HepG2 (cell line): ENCODE results near the gene RNU5B-1. TPM values are rescaled to one million over a fixed set of nuclear protein-coding genes. Genes with fewer than 3 reads are reported as not detected.

ENCODE experiments used
- ATAC-seq: fragments of 200-7000 bp; cut with Tn5 transposase; 3 replicates; pipeline ENCODE4 v1.9.1; 2020; ENCODE audit warnings: mild to moderate bottlenecking, moderate library complexity
- BruUV-seq: library from RNA; stranded (reverse); fragments of 400-500 nt; replicated peaks from 2 replicates; lab custom pipeline; 2021; lab: Mats Ljungman, UMichigan
- CTCF ChIA-PET: fragments of 300-600 bp; formaldehyde crosslinking; extraction: SDS; loops from one replicate; lab custom pipeline; 2021; ENCODE audit warnings: low total read pairs, inconsistent platforms, low intra/inter-chr PET ratio; lab: Yijun Ruan, JAX
- POLR2A ChIA-PET: fragments of 350-600 bp; sonication (Branson Sonifier 250); formaldehyde crosslinking; loops from one replicate; lab custom pipeline; 2020; ENCODE audit warnings: antibody characterized with exemption, inconsistent platforms; lab: Yijun Ruan, JAX
- DNase-seq: peaks from one replicate; pipeline ENCODE4 v3.0.0-alpha.2; 2015; ENCODE audit warnings: low spot score
- FAIRE-seq: peaks from 3 replicates; lab custom pipeline; 2011; peaks lifted over from hg19 to GRCh38; lab: Jason Lieb, UNC
- H2AFZ ChIP-seq: one replicate; pipeline ENCODE4 v1.6.1; 2011; ENCODE audit warnings: low read length, inconsistent platforms
- H3K27ac ChIP-seq: fragments of 300-600 bp; 3 replicates; pipeline ENCODE4 v1.8.0; 2011; ENCODE audit warnings: mixed run types, mild to moderate bottlenecking, mixed read lengths, low read length, inconsistent platforms; ENCODE audit not compliant: insufficient read depth; ENCODE audit errors: extremely low read length
- H3K27me3 ChIP-seq, 2 experiments: fragments of 200-600 bp in 1 of 2; 2 replicates in 1 of 2; 3 replicates in 1 of 2; pipeline versions ENCODE4 v1.6.0 to v1.8.0; 2011; ENCODE audit warnings: low read length in 2 of 2, mild to moderate bottlenecking in 2 of 2, moderate library complexity in 2 of 2, inconsistent platforms in 1 of 2; ENCODE audit not compliant: insufficient read depth in 2 of 2, control insufficient read depth in 1 of 2
- H3K36me3 ChIP-seq, 2 experiments: fragments of 200-600 bp in 1 of 2; replicated peaks in 1 of 2; 2 replicates in 1 of 2; 3 replicates in 1 of 2; pipeline versions ENCODE4 v1.5.1 to v1.8.0; 2011; ENCODE audit warnings: low read length in 2 of 2, inconsistent platforms in 1 of 2; ENCODE audit not compliant: insufficient read depth in 2 of 2, control insufficient read depth in 1 of 2
- H3K4me1 ChIP-seq: 2 replicates; pipeline ENCODE4 v1.5.1; 2012; ENCODE audit warnings: low read length, inconsistent platforms; ENCODE audit not compliant: insufficient read depth
- H3K4me2 ChIP-seq: 2 replicates; pipeline ENCODE4 v1.6.0; 2011; ENCODE audit warnings: low read depth, low read length, inconsistent platforms
- H3K4me3 ChIP-seq, 3 experiments: fragments of 200-600 bp in 1 of 3; sonication (generic), shearing (Covaris generic) in 1 of 3; replicated peaks in 1 of 3; 2 replicates each; pipeline ENCODE4 v1.5.1; 2011 to 2016; ENCODE audit warnings: low read length in 3 of 3, inconsistent platforms in 2 of 3, low read depth in 2 of 3, mild to moderate bottlenecking in 2 of 3, control low read depth in 1 of 3, mixed read lengths in 1 of 3; ENCODE audit not compliant: insufficient read depth in 1 of 3
- H3K79me2 ChIP-seq: one replicate; pipeline ENCODE4 v1.6.1; 2011; ENCODE audit warnings: low read length, inconsistent platforms; ENCODE audit not compliant: insufficient read depth
- H3K9ac ChIP-seq: 2 replicates; pipeline ENCODE4 v1.6.0; 2011; ENCODE audit warnings: mild to moderate bottlenecking, low read depth, low read length, inconsistent platforms; ENCODE audit not compliant: insufficient read depth
- H3K9me3 ChIP-seq: 2 replicates; pipeline ENCODE4 v1.5.1; 2012; ENCODE audit warnings: mild to moderate bottlenecking, low read length
- H4K20me1 ChIP-seq: 2 replicates; pipeline ENCODE4 v1.6.0; 2011; ENCODE audit warnings: inconsistent platforms, mild to moderate bottlenecking, low read length, moderate library complexity; ENCODE audit not compliant: insufficient read depth
- ELF1 ChIP-seq: sonication (generic); formaldehyde crosslinking; IDR thresholded peaks from 2 replicates; pipeline ENCODE4 v1.4.0; 2020; ENCODE audit warnings: missing genetic modification reagents
- HNRNPLL ChIP-seq: fragments of 200-400 bp; formaldehyde crosslinking; IDR thresholded peaks from 2 replicates; pipeline ENCODE4 v1.6.1; 2017; ENCODE audit warnings: mild to moderate bottlenecking, low read depth, low read length; ENCODE audit not compliant: poor library complexity, severe bottlenecking
- HNRNPUL1 ChIP-seq: fragments of 200-400 bp; formaldehyde crosslinking; IDR thresholded peaks from 2 replicates; pipeline ENCODE4 v1.6.1; 2017; ENCODE audit warnings: low read depth, mild to moderate bottlenecking, low read length, moderate library complexity
- JUNB ChIP-seq: sonication (generic); formaldehyde crosslinking; IDR thresholded peaks from 2 replicates; pipeline ENCODE4 v1.8.0; 2022; ENCODE audit warnings: missing genetic modification reagents, mild to moderate bottlenecking, borderline replicate concordance
- KLF16 ChIP-seq, 2 experiments: sonication (generic) in 1 of 2; formaldehyde crosslinking in 1 of 2; IDR thresholded peaks; 2 replicates each; pipeline versions ENCODE4 v1.6.1 to v1.8.0; 2016 to 2023; ENCODE audit warnings: missing genetic modification reagents in 2 of 2, missing compliant biosample characterization in 1 of 2
- ZMYM2 ChIP-seq: sonication (generic); formaldehyde crosslinking; IDR thresholded peaks from 2 replicates; pipeline ENCODE4 v1.8.0; 2022; ENCODE audit warnings: mild to moderate bottlenecking, missing genetic modification reagents
- ZNF558 ChIP-seq: sonication (generic); formaldehyde crosslinking; IDR thresholded peaks from 2 replicates; pipeline ENCODE4 v1.9.0; 2022; ENCODE audit warnings: mild to moderate bottlenecking, missing genetic modification reagents, borderline replicate concordance
- ZNF577 ChIP-seq: sonication (generic); formaldehyde crosslinking; IDR thresholded peaks from 2 replicates; pipeline ENCODE4 v1.4.0; 2020; ENCODE audit warnings: mild to moderate bottlenecking, low read depth, missing genetic modification reagents, borderline replicate concordance
- ZNF598 ChIP-seq: sonication (generic); formaldehyde crosslinking; IDR thresholded peaks from 2 replicates; pipeline ENCODE4 v1.5.1; 2020; ENCODE audit warnings: mild to moderate bottlenecking, missing genetic modification reagents, borderline replicate concordance
- ZNF674 ChIP-seq: sonication (generic); formaldehyde crosslinking; IDR thresholded peaks from 2 replicates; pipeline ENCODE4 v1.5.0; 2020; ENCODE audit warnings: low read depth, mild to moderate bottlenecking, missing genetic modification reagents
- WGBS: methylation state at CpG from one replicate; pipeline ENCODE4 v1.1.6; 2017; ENCODE audit warnings: low lambda C conversion rate; 5-methylcytosine and 5-hydroxymethylcytosine counted together
- in situ Hi-C: cut with HindIII; loops from 2 replicates; pipeline ENCODE4 v1.10.0; 2017; ENCODE audit warnings: low pct_unique_long_range_greater_than_20kb; ENCODE audit not compliant: extremely low pct_ligation_motif_present
- intact Hi-C: fragments of 100-400 bp; cut with micrococcal nuclease; formaldehyde crosslinking; loops from one replicate; pipeline ENCODE4 v1.10.0; 2022; ENCODE audit not compliant: unreplicated experiment
- polyA plus RNA-seq, 8 experiments: library from polyadenylated mRNA; depleted of rRNA in 3 of 8; stranded (reverse) in 7 of 8; unstranded in 1 of 8; fragments of >200 nt; fragmentation: Illumina TruSeq in 4 of 8; extraction: Trizol in 4 of 8; gene quantifications; 2 replicates each; pipeline versions ENCODE4 v1.2.1 to v1.2.3, GENCODE V29; 2011 to 2016; ENCODE audit warnings: low read depth in 4 of 8, missing spikeins in 1 of 8, mixed read lengths in 1 of 8; ENCODE audit not compliant: insufficient read depth in 1 of 8
- total RNA-seq, 5 experiments: library from RNA; depleted of rRNA; stranded (reverse); fragments of >200 nt; fragmentation: Illumina TruSeq; extraction: Trizol; gene quantifications; 2 replicates each; pipeline ENCODE4 v1.2.3, GENCODE V29; 2016; ENCODE audit warnings: low read depth in 1 of 5

RNU5B-1 gene
- total and polyA plus RNA-seq, 2 of the 13 experiments (the other 11 are each of a cell fraction or from before 2014, with no cell fraction given) = 1,646 TPM; not detected in 1

GRCh38 chr15:65338823-65339222 lies 34.3 kb downstream of the RNU5B-1 start:
- Histone ChIP-seq H3K79me2 (peaks cover 21% of the 10 kb centered on the region), H3K4me3 (no peak overlapping the region), H3K27me3 (no peaks in the 10 kb centered on the region), H3K4me1 (peaks cover 32% of the 10 kb centered on the region), H3K36me3 (peaks cover 5 to 18% of the 10 kb centered on the region in 2 experiments; a peak in 4 of 5 replicates), H3K4me2 (no peak overlapping the region), H3K9me3 (no peaks in the 10 kb centered on the region), H3K9ac (no peak overlapping the region), H4K20me1 (0 out of 2 replicates have a peak, but pooled peaks cover 2% of the 10 kb centered on the region), H3K27ac (no peak overlapping the region), H2AFZ (no peak overlapping the region)
- WGBS = over 99% methylated on average over 8 of the region's 8 CpGs
- no peak for DNase-seq
- TF ChIP-seq ZNF674 (CRISPR knock-in tag) (no peak), KLF16 (CRISPR knock-in tag; IDR thresholded peaks at IDR 0.05) (no peak), HNRNPUL1 (no peak), ZNF558 (CRISPR knock-in tag) (no peak), JUNB (CRISPR knock-in tag) (no peak), ZNF577 (CRISPR knock-in tag) (no peak)
- no peak for FAIRE-seq
- CTCF ChIA-PET = interaction anchor here (0.6 kb wide), 1 partner anchor 19 kb away, joined by 3 read pairs; no protein-coding TSS in a partner anchor
- no peak for ATAC-seq
- POLR2A ChIA-PET = no interaction called here
- in situ Hi-C loops (no loop called here), intact Hi-C loops (no loop called here)
- no TSS peak for BruUV-seq

GRCh38 chr15:65339416-65339815 lies 34.9 kb downstream of the RNU5B-1 start:
- FAIRE-seq (no peak), ATAC-seq (no peak), DNase-seq (no peak)
- Histone ChIP-seq H3K36me3 (peaks cover 2 to 18% of the 10 kb centered on the region in 2 experiments; a peak in 4 of 5 replicates), H4K20me1 (0 out of 2 replicates have a peak, but pooled peaks cover 2% of the 10 kb centered on the region), H3K79me2 (peaks cover 23% of the 10 kb centered on the region), H3K27ac (no peak overlapping the region), H3K4me2 (no peak overlapping the region), H2AFZ (no peak overlapping the region), H3K9ac (no peak overlapping the region), H3K9me3 (no peaks in the 10 kb centered on the region), H3K4me1 (peaks cover 33% of the 10 kb centered on the region), H3K27me3 (no peaks in the 10 kb centered on the region), H3K4me3 (no peak overlapping the region)
- intact Hi-C loops = no loop called here
- 100% methylated on average over 4 of the region's 6 CpGs for WGBS
- TF ChIP-seq HNRNPLL (no peak), ZMYM2 (no peak), ELF1 (CRISPR knock-in tag) (no peak), ZNF598 (no peak)
- CTCF ChIA-PET = no interaction called here
- POLR2A ChIA-PET = no interaction called here
- in situ Hi-C loops = no loop called here
- no TSS peak for BruUV-seq
